SW 1271 (cell line): ENCODE measurements around the gene PIGU.
A peak's percentile ranks its signal among the peaks of the same experiment; 100 is the strongest.
"Not testable (repeated sequence)": the region's sequence is repeated elsewhere in the genome, so short reads cannot be mapped to it uniquely, and the experiment has no call there.

Source experiments
- DNase-seq, 2 experiments: peaks; one replicate each; lab custom pipeline; 2025; lab: John Stamatoyannopoulos, UW

Gene PIGU

GRCh38 chr20:34676642-34677373, at the start of gene PIGU:
TSS of gene PIGU (minus strand) at chr20:34677092. CDS start at chr20:34677085, 7 bp downstream.
- peak; percentile 100 for DNase-seq

GRCh38 chr20:34724172-34724571, 47.3 kb upstream of the PIGU start:
- no peak for DNase-seq

GRCh38 chr20:34722560-34722959, 45.7 kb upstream of the PIGU start:
- DNase-seq = not testable (repeated sequence)

GRCh38 chr20:34720266-34720665, 43.4 kb upstream of the PIGU start:
- no peak for DNase-seq

- not testable (repeated sequence) for DNase-seq
Measured at GRCh38 chr20:34719242-34720017, 42.5 kb upstream of the PIGU start.

GRCh38 chr20:34717230-34718095, 40.6 kb upstream of the PIGU start:
- no peak for DNase-seq

- DNase-seq = no peak
Measured at GRCh38 chr20:34716921-34717229, 40.0 kb upstream of the PIGU start.

- no peak for DNase-seq
Measured at GRCh38 chr20:34715384-34715783, 38.5 kb upstream of the PIGU start.

- not testable (repeated sequence) for DNase-seq
Measured at GRCh38 chr20:34713944-34714515, 37.1 kb upstream of the PIGU start.

GRCh38 chr20:34713194-34713943, 36.5 kb upstream of the PIGU start:
- peak; percentile 98 to 100 for DNase-seq

- no peak for DNase-seq
Measured at GRCh38 chr20:34712525-34713192, 35.8 kb upstream of the PIGU start.

GRCh38 chr20:34711813-34712430, 35.0 kb upstream of the PIGU start:
- DNase-seq = no peak

- no peak for DNase-seq
Measured at GRCh38 chr20:34710861-34711574, 34.1 kb upstream of the PIGU start.

- no peak for DNase-seq
Measured at GRCh38 chr20:34710568-34710839, 33.6 kb upstream of the PIGU start.

- DNase-seq = peak; percentile 90 to 99
Measured at GRCh38 chr20:34709831-34710567, 33.1 kb upstream of the PIGU start.

GRCh38 chr20:34709044-34709830, 32.3 kb upstream of the PIGU start:
- DNase-seq = peak; percentile 98 to 99

- peak in 1 of 2 experiments; percentile 87 for DNase-seq
Measured at GRCh38 chr20:34708621-34709043, 31.7 kb upstream of the PIGU start.
